WTC11 (cell line): Measurements from ENCODE around the gene MOGAT2. TPM values are rescaled to one million over a fixed set of nuclear protein-coding genes. Genes with fewer than 3 reads are reported as not detected.

Source experiments
- ATAC-seq: fragments of 200-7000 bp; cut with Tn5 transposase; 2 replicates; pipeline ENCODE4 v1.10.0; 2021; ENCODE audit warnings: mild to moderate bottlenecking, moderate library complexity
- CTCF ChIA-PET: fragments of 300-600 bp; sonication (Branson Sonifier 250); formaldehyde crosslinking; loops from one replicate; lab custom pipeline; 2021; ENCODE audit warnings: antibody characterized with exemption; lab: Charles Lee
- POLR2A ChIA-PET: fragments of 350-600 bp; sonication (Branson Sonifier 250); formaldehyde crosslinking; loops from one replicate; lab custom pipeline; 2021; ENCODE audit warnings: antibody characterized with exemption; lab: Charles Lee
- DNase-seq: peaks from one replicate; pipeline ENCODE4 v3.0.0; 2021; ENCODE audit warnings: low spot score
- H3K27ac Mint-ChIP-seq: 2 replicates; pipeline ENCODE4 v1.8.0; 2021; ENCODE audit warnings: mixed read lengths
- H3K27me3 Mint-ChIP-seq: 2 replicates; pipeline ENCODE4 v1.8.0; 2021; ENCODE audit warnings: low read depth, mild to moderate bottlenecking, moderate library complexity, mixed read lengths
- H3K36me3 Mint-ChIP-seq: 2 replicates; pipeline ENCODE4 v1.8.0; 2021; ENCODE audit warnings: mixed read lengths
- H3K4me1 Mint-ChIP-seq: 2 replicates; pipeline ENCODE4 v1.8.0; 2022; ENCODE audit warnings: mixed read lengths
- H3K4me3 Mint-ChIP-seq: 2 replicates; pipeline ENCODE4 v1.8.0; 2021; ENCODE audit warnings: mild to moderate bottlenecking, moderate library complexity, mixed read lengths
- H3K9me3 Mint-ChIP-seq: 2 replicates; pipeline ENCODE4 v1.8.0; 2021; ENCODE audit warnings: mixed read lengths
- AR ChIP-seq: fragments of 250-450 bp; sonication (Bioruptor Pico); IDR thresholded peaks from 2 replicates; pipeline ENCODE4 v1.9.0; 2021; ENCODE audit warnings: mild to moderate bottlenecking
- ATF3 ChIP-seq: sonication (generic); formaldehyde crosslinking; conservative IDR thresholded peaks from 2 replicates; pipeline ENCODE4 v1.8.1; 2022; ENCODE audit warnings: mild to moderate bottlenecking, missing genetic modification reagents
- E2F5 ChIP-seq: sonication (generic); formaldehyde crosslinking; IDR thresholded peaks from 2 replicates; pipeline ENCODE4 v1.8.1; 2022; ENCODE audit warnings: mild to moderate bottlenecking, moderate library complexity, missing genetic modification reagents
- ELF4 ChIP-seq: sonication (generic); formaldehyde crosslinking; IDR thresholded peaks from 2 replicates; pipeline ENCODE4 v1.8.1; 2022; ENCODE audit warnings: low read depth, mild to moderate bottlenecking, moderate library complexity, missing genetic modification reagents
- FOXP4 ChIP-seq: sonication (generic); formaldehyde crosslinking; IDR thresholded peaks from 2 replicates; pipeline ENCODE4 v1.8.0; 2022; ENCODE audit warnings: mild to moderate bottlenecking, missing genetic modification reagents
- GRHL2 ChIP-seq: fragments of 250-450 bp; sonication (Bioruptor Pico); IDR thresholded peaks from 2 replicates; pipeline ENCODE4 v1.8.0; 2022; ENCODE audit warnings: mild to moderate bottlenecking, moderate library complexity; ENCODE audit not compliant: insufficient replicate concordance, severe bottlenecking
- GTF2I ChIP-seq: fragments of 250-450 bp; sonication (Bioruptor Pico); conservative IDR thresholded peaks from 2 replicates; pipeline ENCODE4 v1.4.0; 2021; ENCODE audit warnings: mild to moderate bottlenecking
- HMGXB4 ChIP-seq: sonication (generic); formaldehyde crosslinking; IDR thresholded peaks from 2 replicates; pipeline ENCODE4 v1.8.1; 2023; ENCODE audit warnings: mild to moderate bottlenecking, moderate library complexity, missing genetic modification reagents
- MAX ChIP-seq: sonication (generic); formaldehyde crosslinking; IDR thresholded peaks from 2 replicates; pipeline ENCODE4 v1.8.0; 2022; ENCODE audit warnings: mild to moderate bottlenecking, missing genetic modification reagents
- MXD4 ChIP-seq: fragments of 250-450 bp; sonication (Bioruptor Pico); IDR thresholded peaks from 2 replicates; pipeline ENCODE4 v1.8.0; 2021; ENCODE audit warnings: mild to moderate bottlenecking, moderate library complexity, borderline replicate concordance
- NR1H2 ChIP-seq: sonication (generic); formaldehyde crosslinking; IDR thresholded peaks from 2 replicates; pipeline ENCODE4 v1.9.0; 2021; ENCODE audit warnings: mild to moderate bottlenecking, moderate library complexity, missing genetic modification reagents
- OVOL2 ChIP-seq: fragments of 250-450 bp; sonication (Bioruptor Pico); IDR thresholded peaks from 2 replicates; pipeline ENCODE4 v1.9.0; 2021; ENCODE audit warnings: mild to moderate bottlenecking, borderline replicate concordance
- PRRX2 ChIP-seq: fragments of 250-450 bp; sonication (Bioruptor Pico); IDR thresholded peaks from 2 replicates; pipeline ENCODE4 v1.8.0; 2021; ENCODE audit warnings: mild to moderate bottlenecking
- TP53 ChIP-seq: sonication (generic); formaldehyde crosslinking; IDR thresholded peaks from 2 replicates; pipeline ENCODE4 v1.8.1; 2023; ENCODE audit warnings: mild to moderate bottlenecking, missing genetic modification reagents
- USF1 ChIP-seq: sonication (generic); formaldehyde crosslinking; IDR thresholded peaks from 2 replicates; pipeline ENCODE4 v1.8.0; 2022; ENCODE audit warnings: mild to moderate bottlenecking, missing genetic modification reagents
- USF2 ChIP-seq: sonication (generic); formaldehyde crosslinking; IDR thresholded peaks from 2 replicates; pipeline ENCODE4 v1.8.1; 2023; ENCODE audit warnings: mild to moderate bottlenecking, missing genetic modification reagents, moderate library complexity
- ZBTB43 ChIP-seq: sonication (generic); formaldehyde crosslinking; IDR thresholded peaks from 2 replicates; pipeline ENCODE4 v1.8.1; 2023; ENCODE audit warnings: mild to moderate bottlenecking, missing genetic modification reagents
- ZNF232 ChIP-seq: sonication (generic); formaldehyde crosslinking; IDR thresholded peaks from 2 replicates; pipeline ENCODE4 v1.8.0; 2022; ENCODE audit warnings: mild to moderate bottlenecking, missing genetic modification reagents
- total RNA-seq: library from RNA; stranded (reverse); gene quantifications from 3 replicates; pipeline ENCODE4 v1.2.3, GENCODE V29; 2021

The MOGAT2 gene
- total RNA-seq, 1 experiment from 2014 or later = not detected

GRCh38 chr11:75757651-75758050, 40.0 kb downstream of the MOGAT2 start (continued):
- TF ChIP-seq MXD4 (CRISPR knock-in tag) (no peak), ZNF232 (CRISPR knock-in tag) (no peak)

GRCh38 chr11:75759832-75760231, 42.2 kb downstream of the MOGAT2 start:
- Mint-ChIP-seq H3K36me3 (no peaks in the 10 kb centered on the region), H3K27me3 (no peaks in the 10 kb centered on the region; the same call in none of the 2 replicates), H3K4me3 (no peak overlapping the region), H3K27ac (no peak overlapping the region), H3K9me3 (no peaks in the 10 kb centered on the region), H3K4me1 (no peaks in the 10 kb centered on the region)
- ChIA-PET CTCF (no interaction called here), POLR2A (no interaction called here)
- DNase-seq = no peak
- no peak for TF ChIP-seq AR
- no peak for TF ChIP-seq USF2
- no peak for TF ChIP-seq GTF2I (CRISPR knock-in tag)
- TF ChIP-seq GRHL2 (CRISPR knock-in tag) = no peak
- no peak for TF ChIP-seq TP53 (CRISPR knock-in tag)
- TF ChIP-seq FOXP4 (CRISPR knock-in tag) = no peak
- TF ChIP-seq ZBTB43 (CRISPR knock-in tag) = no peak
- TF ChIP-seq ATF3 (CRISPR knock-in tag) = no peak
- no peak for TF ChIP-seq HMGXB4 (CRISPR knock-in tag)
- no peak for TF ChIP-seq ELF4
- no peak for TF ChIP-seq PRRX2 (CRISPR knock-in tag)
- TF ChIP-seq MAX (CRISPR knock-in tag) = no peak
- no peak for TF ChIP-seq E2F5
- TF ChIP-seq NR1H2 (CRISPR knock-in tag) = no peak
- no peak for TF ChIP-seq OVOL2
- no peak for TF ChIP-seq USF1 (CRISPR knock-in tag)
- no peak for ATAC-seq
